ENCODE measurements around the gene INPP4B. TPM values are rescaled to one million over a fixed set of nuclear protein-coding genes. Genes with fewer than 3 reads are reported as not detected.

INPP4B gene
- total RNA-seq, 2 experiments from 2014 or later = not detected

DNA sequence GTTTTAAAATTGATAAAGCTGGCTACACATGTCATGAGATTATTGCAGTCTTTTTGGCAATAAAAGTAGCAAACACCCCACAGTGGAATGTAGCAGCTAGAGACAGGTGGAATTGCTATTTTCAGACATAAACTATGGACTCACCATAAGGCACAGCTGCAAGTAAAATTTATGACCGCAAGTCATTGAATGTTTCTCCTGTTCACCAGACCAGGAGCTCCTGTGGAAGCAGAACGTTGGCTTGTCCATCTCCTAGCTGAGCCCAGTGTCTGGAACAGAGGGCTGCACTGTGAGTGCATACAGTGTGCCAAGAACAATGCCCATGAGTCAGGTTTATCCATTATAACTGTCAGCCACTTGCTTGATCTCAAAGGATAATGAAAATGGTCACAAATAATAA lies 538.2 kb downstream of the INPP4B start:
- H3K4me1 ChIP-seq (ENCODE audit: insufficient read depth, low read length, poor library complexity, severe bottlenecking) = no peaks in the 10 kb centered on the region
- no TSS peak for BruUV-seq (replicated peaks)
- no peaks in the 10 kb centered on the region for H3K9me2 ChIP-seq (ENCODE audit: insufficient read depth, low read length)
- TF ChIP-seq, protein P1, sequence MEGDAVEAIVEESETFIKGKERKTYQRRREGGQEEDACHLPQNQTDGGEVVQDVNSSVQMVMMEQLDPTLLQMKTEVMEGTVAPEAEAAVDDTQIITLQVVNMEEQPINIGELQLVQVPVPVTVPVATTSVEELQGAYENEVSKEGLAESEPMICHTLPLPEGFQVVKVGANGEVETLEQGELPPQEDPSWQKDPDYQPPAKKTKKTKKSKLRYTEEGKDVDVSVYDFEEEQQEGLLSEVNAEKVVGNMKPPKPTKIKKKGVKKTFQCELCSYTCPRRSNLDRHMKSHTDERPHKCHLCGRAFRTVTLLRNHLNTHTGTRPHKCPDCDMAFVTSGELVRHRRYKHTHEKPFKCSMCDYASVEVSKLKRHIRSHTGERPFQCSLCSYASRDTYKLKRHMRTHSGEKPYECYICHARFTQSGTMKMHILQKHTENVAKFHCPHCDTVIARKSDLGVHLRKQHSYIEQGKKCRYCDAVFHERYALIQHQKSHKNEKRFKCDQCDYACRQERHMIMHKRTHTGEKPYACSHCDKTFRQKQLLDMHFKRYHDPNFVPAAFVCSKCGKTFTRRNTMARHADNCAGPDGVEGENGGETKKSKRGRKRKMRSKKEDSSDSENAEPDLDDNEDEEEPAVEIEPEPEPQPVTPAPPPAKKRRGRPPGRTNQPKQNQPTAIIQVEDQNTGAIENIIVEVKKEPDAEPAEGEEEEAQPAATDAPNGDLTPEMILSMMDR (conservative IDR thresholded peaks at IDR 0.05; ENCODE audit: low read length) = no peak
- TF ChIP-seq EZH2phosphoT487 (IDR thresholded peaks at IDR 0.05; ENCODE audit: borderline replicate concordance, low read depth, low read length) = no peak
- no peak for DNase-seq (ENCODE audit: low spot score)
- no peak overlapping the region for H3K4me3 ChIP-seq (ENCODE audit: low read depth, low read length, poor library complexity, severe bottlenecking)
- CTCF ChIA-PET (ENCODE audit: unreplicated experiment) = no interaction called here
- no peaks in the 10 kb centered on the region for H3K9me3 ChIP-seq (ENCODE audit: low read length)
- H3K4me2 ChIP-seq (ENCODE audit: low read length) = no peak overlapping the region
- no peaks in the 10 kb centered on the region for H3K79me2 ChIP-seq (ENCODE audit: insufficient read depth, low read depth, low read length)
- no peak overlapping the region for H3K27ac ChIP-seq (ENCODE audit: low read depth, low read length, poor library complexity, severe bottlenecking)
- no peak overlapping the region for H2AFZ ChIP-seq (ENCODE audit: low read length)
- H3K36me3 ChIP-seq (ENCODE audit: insufficient read depth, low read length) = no peaks in the 10 kb centered on the region
- H4K20me1 ChIP-seq (ENCODE audit: insufficient read depth, low read length) = no peaks in the 10 kb centered on the region
- POLR2A ChIA-PET = no interaction called here
- intact Hi-C loops (cut with micrococcal nuclease; ENCODE audit: unreplicated experiment) = no loop called here

GRCh38 chr4:142297313-142297712 lies 548.8 kb downstream of the INPP4B start:
- BruUV-seq (replicated peaks) = no TSS peak
- no peak overlapping the region for H3K27ac ChIP-seq (ENCODE audit: low read depth, low read length, poor library complexity, severe bottlenecking)
- H3K4me2 ChIP-seq (ENCODE audit: low read length) = no peak overlapping the region
- no peaks in the 10 kb centered on the region for H3K79me2 ChIP-seq (ENCODE audit: insufficient read depth, low read depth, low read length)
- H3K4me1 ChIP-seq (ENCODE audit: insufficient read depth, low read length, poor library complexity, severe bottlenecking) = no peaks in the 10 kb centered on the region
- H2AFZ ChIP-seq (ENCODE audit: low read length) = no peak overlapping the region
- no peak overlapping the region for H3K4me3 ChIP-seq (ENCODE audit: low read depth, low read length, poor library complexity, severe bottlenecking)
- no peaks in the 10 kb centered on the region for H3K9me2 ChIP-seq (ENCODE audit: insufficient read depth, low read length)
- ChIA-PET POLR2A (interaction anchor here (0.9 to 1.9 kb wide), 2 partner anchors 11 to 18 kb away, joined by 4 to 6 read pairs; no protein-coding TSS in a partner anchor), CTCF (ENCODE audit: unreplicated experiment) (no interaction called here)
- H3K9me3 ChIP-seq (ENCODE audit: low read length) = no peaks in the 10 kb centered on the region
- DNase-seq (ENCODE audit: low spot score) = no peak
- intact Hi-C loops (cut with micrococcal nuclease; ENCODE audit: unreplicated experiment) = no loop called here
- H4K20me1 ChIP-seq (ENCODE audit: insufficient read depth, low read length) = no peaks in the 10 kb centered on the region
- no peaks in the 10 kb centered on the region for H3K36me3 ChIP-seq (ENCODE audit: insufficient read depth, low read length)
- TF ChIP-seq, protein P1 (conservative IDR thresholded peaks at IDR 0.05; ENCODE audit: low read length) = no peak
- TF ChIP-seq EZH2phosphoT487 (IDR thresholded peaks at IDR 0.05; ENCODE audit: borderline replicate concordance, low read depth, low read length) = no peak

- H3K36me3 ChIP-seq (ENCODE audit: insufficient read depth, low read length) = no peaks in the 10 kb centered on the region
- H3K4me2 ChIP-seq (ENCODE audit: low read length) = no peak overlapping the region
- DNase-seq (ENCODE audit: low spot score) = no peak
- intact Hi-C loops (cut with micrococcal nuclease; ENCODE audit: unreplicated experiment) = no loop called here
- H3K27ac ChIP-seq (ENCODE audit: low read depth, low read length, poor library complexity, severe bottlenecking) = no peak overlapping the region
- ChIA-PET CTCF (ENCODE audit: unreplicated experiment) (no interaction called here), POLR2A (interaction anchor here (1.0 to 1.3 kb wide), 2 partner anchors 11 to 14 kb away, joined by 3 read pairs; no protein-coding TSS in a partner anchor)
- H3K4me3 ChIP-seq (ENCODE audit: low read depth, low read length, poor library complexity, severe bottlenecking) = no peak overlapping the region
- H3K9me2 ChIP-seq (ENCODE audit: insufficient read depth, low read length) = no peaks in the 10 kb centered on the region
- H4K20me1 ChIP-seq (ENCODE audit: insufficient read depth, low read length) = no peaks in the 10 kb centered on the region
- no TSS peak for BruUV-seq (replicated peaks)
- H3K9me3 ChIP-seq (ENCODE audit: low read length) = no peaks in the 10 kb centered on the region
- no peak for TF ChIP-seq EZH2phosphoT487 (IDR thresholded peaks at IDR 0.05; ENCODE audit: borderline replicate concordance, low read depth, low read length)
- TF ChIP-seq, protein P1 (conservative IDR thresholded peaks at IDR 0.05; ENCODE audit: low read length) = no peak
- H2AFZ ChIP-seq (ENCODE audit: low read length) = no peak overlapping the region
- no peaks in the 10 kb centered on the region for H3K79me2 ChIP-seq (ENCODE audit: insufficient read depth, low read depth, low read length)
- no peaks in the 10 kb centered on the region for H3K4me1 ChIP-seq (ENCODE audit: insufficient read depth, low read length, poor library complexity, severe bottlenecking)
Observed at GRCh38 chr4:142293536-142293935, 552.6 kb downstream of the INPP4B start.
